IMR-90 (cell line): ENCODE measurements around the gene PAX2.

Experiments
- BHLHE40 ChIP-seq: fragments of 150-350 bp; IDR thresholded peaks from 2 replicates; pipeline ENCODE4 v1.6.1; 2016; ENCODE audit warnings: mild to moderate bottlenecking, low read depth, low read length
- CEBPB ChIP-seq: IDR thresholded peaks from 2 replicates; pipeline ENCODE4 v1.6.1; 2012; ENCODE audit warnings: low read depth, low read length, improper control_type of control experiment
- POLR2A ChIP-seq: IDR thresholded peaks from 2 replicates; pipeline ENCODE4 v1.6.1; 2012; ENCODE audit warnings: mild to moderate bottlenecking, low read depth, low read length
- RAD21 ChIP-seq: IDR thresholded peaks from 2 replicates; pipeline ENCODE4 v1.6.1; 2012; ENCODE audit warnings: low read length, improper control_type of control experiment
- RCOR1 ChIP-seq: IDR thresholded peaks from 2 replicates; pipeline ENCODE4 v1.6.1; 2012; ENCODE audit warnings: mild to moderate bottlenecking, low read length, improper control_type of control experiment; ENCODE audit not compliant: insufficient replicate concordance
- USF2 ChIP-seq: fragments of 150-350 bp; IDR thresholded peaks from 2 replicates; pipeline ENCODE4 v1.6.1; 2017; ENCODE audit warnings: mild to moderate bottlenecking, antibody characterized with exemption, low read length, low read depth
- TF ChIP-seq, protein P1 (sequence below): conservative IDR thresholded peaks from 2 replicates; pipeline ENCODE4 v1.5.1; 2012; ENCODE audit warnings: mild to moderate bottlenecking, low read depth, low read length, improper control_type of control experiment

DNA sequence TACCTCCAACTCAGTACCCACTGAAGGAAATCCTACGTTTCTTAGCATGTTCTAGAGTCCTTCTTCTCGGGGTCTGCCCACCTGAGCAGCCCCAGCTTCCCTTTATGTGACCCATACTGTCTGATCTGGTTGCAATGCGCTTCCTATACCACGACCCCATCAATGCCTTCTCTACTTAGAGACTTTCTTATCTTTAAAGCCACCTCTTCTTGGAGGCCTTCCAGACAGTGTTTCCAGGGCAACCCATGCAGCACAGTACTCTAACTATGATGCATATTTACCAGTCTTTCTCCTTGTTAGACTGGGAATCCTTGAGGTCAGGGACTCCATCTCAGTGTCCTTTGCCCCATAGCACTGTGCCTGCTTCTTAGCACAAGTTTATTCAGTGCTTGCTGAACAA, 112.9 kb downstream of the PAX2 start:
- TF ChIP-seq RAD21 (no peak), RCOR1 (no peak), POLR2A (no peak), USF2 (no peak), BHLHE40 (no peak), CEBPB (no peak)
- TF ChIP-seq, protein P1, sequence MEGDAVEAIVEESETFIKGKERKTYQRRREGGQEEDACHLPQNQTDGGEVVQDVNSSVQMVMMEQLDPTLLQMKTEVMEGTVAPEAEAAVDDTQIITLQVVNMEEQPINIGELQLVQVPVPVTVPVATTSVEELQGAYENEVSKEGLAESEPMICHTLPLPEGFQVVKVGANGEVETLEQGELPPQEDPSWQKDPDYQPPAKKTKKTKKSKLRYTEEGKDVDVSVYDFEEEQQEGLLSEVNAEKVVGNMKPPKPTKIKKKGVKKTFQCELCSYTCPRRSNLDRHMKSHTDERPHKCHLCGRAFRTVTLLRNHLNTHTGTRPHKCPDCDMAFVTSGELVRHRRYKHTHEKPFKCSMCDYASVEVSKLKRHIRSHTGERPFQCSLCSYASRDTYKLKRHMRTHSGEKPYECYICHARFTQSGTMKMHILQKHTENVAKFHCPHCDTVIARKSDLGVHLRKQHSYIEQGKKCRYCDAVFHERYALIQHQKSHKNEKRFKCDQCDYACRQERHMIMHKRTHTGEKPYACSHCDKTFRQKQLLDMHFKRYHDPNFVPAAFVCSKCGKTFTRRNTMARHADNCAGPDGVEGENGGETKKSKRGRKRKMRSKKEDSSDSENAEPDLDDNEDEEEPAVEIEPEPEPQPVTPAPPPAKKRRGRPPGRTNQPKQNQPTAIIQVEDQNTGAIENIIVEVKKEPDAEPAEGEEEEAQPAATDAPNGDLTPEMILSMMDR = no peak
